Neural cell (in vitro differentiated cells): ENCODE data around the gene EBF3.

ENCODE experiments used
- CTCF ChIP-seq: fragments of 450-650 bp; IDR thresholded peaks from 2 replicates; pipeline ENCODE4 v1.5.1; 2014; ENCODE audit warnings: antibody characterized with exemption, mild to moderate bottlenecking, moderate library complexity; ENCODE audit not compliant: poor library complexity, severe bottlenecking
- EP300 ChIP-seq: fragments of 450-650 bp; conservative IDR thresholded peaks from 2 replicates; pipeline ENCODE4 v1.6.1; 2014; ENCODE audit warnings: antibody characterized with exemption, mild to moderate bottlenecking, moderate library complexity; ENCODE audit not compliant: poor library complexity, severe bottlenecking
- POLR2AphosphoS5 ChIP-seq: IDR thresholded peaks from 2 replicates; pipeline ENCODE4 v1.6.1; 2012

- no peak for TF ChIP-seq POLR2AphosphoS5
- TF ChIP-seq CTCF, result no peak
- no peak for TF ChIP-seq EP300
Observed at GRCh38 chr10:129847741-129848483, 116.2 kb downstream of the EBF3 start.
